ENCODE measurements around the gene IFNG-AS1.

Gene IFNG-AS1

GRCh38 chr12:68040450-68041075 is 51.3 kb downstream of the IFNG-AS1 start:
- peak; percentile 81 for DNase-seq

GRCh38 chr12:68042212-68042699 is 53.0 kb downstream of the IFNG-AS1 start:
- peak; percentile 18 for DNase-seq

- DNase-seq: no peak
Measured at GRCh38 chr12:68043435-68043834, 54.2 kb downstream of the IFNG-AS1 start.

- DNase-seq: no peak
Measured at GRCh38 chr12:68048648-68049297, 59.5 kb downstream of the IFNG-AS1 start.

GRCh38 chr12:68056300-68056699 is 67.1 kb downstream of the IFNG-AS1 start:
- no peak for DNase-seq

- DNase-seq: no peak
Measured at GRCh38 chr12:68063900-68064590, 74.8 kb downstream of the IFNG-AS1 start.

GRCh38 chr12:68065163-68065562 is 75.9 kb downstream of the IFNG-AS1 start:
- no peak for DNase-seq

- DNase-seq: no peak
Measured at GRCh38 chr12:68065687-68066086, 76.4 kb downstream of the IFNG-AS1 start.

GRCh38 chr12:68067762-68068376 is 78.6 kb downstream of the IFNG-AS1 start:
- DNase-seq: no peak

GRCh38 chr12:68069275-68069674 is 80.0 kb downstream of the IFNG-AS1 start:
- DNase-seq: no peak
